ENCODE measurements around the gene INTS14. TPM values are rescaled to one million over a fixed set of nuclear protein-coding genes. Genes with fewer than 3 reads are reported as not detected.
A peak's percentile ranks its signal among the peaks of the same experiment; 100 is the strongest.

INTS14 gene
- total and polyA plus RNA-seq, 9 of the 15 experiments (the other 6 are each of a cell fraction or from before 2014, with no cell fraction given), result 30.5 to 92.4 (median 46.5) TPM

GRCh38 chr15:65530318-65531111 is 80.4 kb downstream of the INTS14 start, which contains the start of gene HACD3 (continued):
- TF ChIP-seq FOXA3 (CRISPR knock-in tag; conservative IDR thresholded peaks at IDR 0.05 in 1 of 2, IDR thresholded peaks at IDR 0.05 in 1 of 2) (no peak), OTX1 (CRISPR knock-in tag; IDR thresholded peaks at IDR 0.05) (no peak), ZNF407 (IDR thresholded peaks at IDR 0.05; ENCODE audit: low read depth) (no peak), GTF3C2 (IDR thresholded peaks at IDR 0.05; ENCODE audit: borderline replicate concordance, extremely low read depth, insufficient read length) (no peak), E2F3 (CRISPR knock-in tag; IDR thresholded peaks at IDR 0.05) (no peak; the same call in 1 of the 2 replicates), FOXA1 (IDR thresholded peaks at IDR 0.05; ENCODE audit: borderline replicate concordance) (no peak), YY1 (IDR thresholded peaks at IDR 0.05; ENCODE audit: borderline replicate concordance in 1 of 3, control insufficient read depth in 1 of 3, extremely low read depth in 1 of 3, insufficient read depth in 3 of 3, insufficient read length in 1 of 3, insufficient replicate concordance in 2 of 3, low read depth in 1 of 3, low read length in 2 of 3) (peak in 2 of 3 experiments; percentile 76 to 79), SMAD4 (CRISPR knock-in tag; conservative IDR thresholded peaks at IDR 0.05) (peak; percentile 77; the same call in 1 of the 2 replicates), NFRKB (IDR thresholded peaks at IDR 0.05; ENCODE audit: low read depth) (no peak; the same call in 1 of the 2 replicates), CREB3L1 (IDR thresholded peaks at IDR 0.05; ENCODE audit: borderline replicate concordance, low read depth) (peak; percentile 54; the same call in 1 of the 2 replicates), NR3C1 (CRISPR knock-in tag; IDR thresholded peaks at IDR 0.05) (no peak; the same call in 1 of the 2 replicates), TCF15 (CRISPR knock-in tag; IDR thresholded peaks at IDR 0.05) (no peak)
